ENCODE results near the gene ATXN10. TPM values are rescaled to one million over a fixed set of nuclear protein-coding genes. Genes with fewer than 3 reads are reported as not detected.

The ATXN10 gene
- total and polyA plus RNA-seq, 2 experiments from 2014 or later, result 109 to 216 TPM

- no peaks in the 10 kb centered on the region for H3K36me3 ChIP-seq (ENCODE audit: low read depth)
- DNase-seq, result no peak
- H3F3A ChIP-seq (ENCODE audit: insufficient read depth), result no peaks in the 10 kb centered on the region
- TF ChIP-seq EZH2 (IDR thresholded peaks at IDR 0.05; ENCODE audit: insufficient read depth, poor library complexity, severe bottlenecking), result no peak
- no peak for TF ChIP-seq EZH2phosphoT487 (IDR thresholded peaks at IDR 0.05; ENCODE audit: insufficient read depth, low read depth)
- H3K4me1 ChIP-seq (ENCODE audit: insufficient read depth), result no peaks in the 10 kb centered on the region
- no peaks in the 10 kb centered on the region for H3K27me3 ChIP-seq (replicated peaks; ENCODE audit: insufficient read depth)
- in situ Hi-C loops (cut with MboI), result no loop called here
- no peak overlapping the region for H2AFZ ChIP-seq
- no peak overlapping the region for H3K4me2 ChIP-seq (ENCODE audit: unreplicated experiment)
- no peaks in the 10 kb centered on the region for H3K79me2 ChIP-seq (ENCODE audit: insufficient read depth)
- WGBS, 2 experiments (ENCODE audit: low coverage in 1 of 2, low lambda C conversion rate in 2 of 2, missing lambda C conversion rate in 2 of 2), result 85 to 87% methylated on average over 22 of the region's 22 CpGs
- no peak overlapping the region for H3K4me3 ChIP-seq
- no peaks in the 10 kb centered on the region for H3K9me3 ChIP-seq (ENCODE audit: low read depth)
- no peak overlapping the region for H3K27ac ChIP-seq
- no peaks in the 10 kb centered on the region for H3K9me2 ChIP-seq (ENCODE audit: insufficient read depth)
- H3K9ac ChIP-seq, result no peak overlapping the region
- no peaks in the 10 kb centered on the region for H4K20me1 ChIP-seq (ENCODE audit: insufficient read depth)
These were observed 45.4 kb upstream of the ATXN10 start for GRCh38 chr22:45626198-45626651.

GRCh38 chr22:45627489-45628233, 44.0 kb upstream of the ATXN10 start:
- H3K9me3 ChIP-seq (ENCODE audit: low read depth), result no peaks in the 10 kb centered on the region
- TF ChIP-seq EZH2phosphoT487 (IDR thresholded peaks at IDR 0.05; ENCODE audit: insufficient read depth, low read depth) (no peak), EZH2 (IDR thresholded peaks at IDR 0.05; ENCODE audit: insufficient read depth, poor library complexity, severe bottlenecking) (no peak)
- in situ Hi-C loops (cut with MboI), result no loop called here

GRCh38 chr22:45628515-45628914, 43.1 kb upstream of the ATXN10 start:
- Histone ChIP-seq H2AFZ (no peak overlapping the region), H3K9me2 (ENCODE audit: insufficient read depth) (no peaks in the 10 kb centered on the region), H3F3A (ENCODE audit: insufficient read depth) (no peaks in the 10 kb centered on the region), H3K9ac (no peak overlapping the region), H3K79me2 (ENCODE audit: insufficient read depth) (no peaks in the 10 kb centered on the region), H3K36me3 (ENCODE audit: low read depth) (no peaks in the 10 kb centered on the region), H4K20me1 (ENCODE audit: insufficient read depth) (no peaks in the 10 kb centered on the region), H3K27me3 (replicated peaks; ENCODE audit: insufficient read depth) (peaks cover 7% of the 10 kb centered on the region; the same call in 1 of the 2 replicates), H3K4me1 (ENCODE audit: insufficient read depth) (no peaks in the 10 kb centered on the region), H3K27ac (no peak overlapping the region), H3K9me3 (ENCODE audit: low read depth) (no peaks in the 10 kb centered on the region), H3K4me3 (no peak overlapping the region), H3K4me2 (ENCODE audit: unreplicated experiment) (no peak overlapping the region)
- TF ChIP-seq EZH2 (IDR thresholded peaks at IDR 0.05; ENCODE audit: insufficient read depth, poor library complexity, severe bottlenecking) (no peak), EZH2phosphoT487 (IDR thresholded peaks at IDR 0.05; ENCODE audit: insufficient read depth, low read depth) (no peak)
- in situ Hi-C loops (cut with MboI), result no loop called here
- WGBS, 2 experiments (ENCODE audit: low coverage in 1 of 2, low lambda C conversion rate in 2 of 2, missing lambda C conversion rate in 2 of 2), result 76 to 77% methylated on average over 5 of the region's 5 CpGs
- no peak for DNase-seq

More at GRCh38 chr22:45627489-45628233, 44.0 kb upstream of the ATXN10 start:
- no peaks in the 10 kb centered on the region for H3K9me2 ChIP-seq (ENCODE audit: insufficient read depth)
- H4K20me1 ChIP-seq (ENCODE audit: insufficient read depth), result no peaks in the 10 kb centered on the region
- H3K9ac ChIP-seq, result no peak overlapping the region
- H3K36me3 ChIP-seq (ENCODE audit: low read depth), result no peaks in the 10 kb centered on the region
- no peaks in the 10 kb centered on the region for H3K79me2 ChIP-seq (ENCODE audit: insufficient read depth)
- no peaks in the 10 kb centered on the region for H3K4me1 ChIP-seq (ENCODE audit: insufficient read depth)
- no peak overlapping the region for H2AFZ ChIP-seq
- no peak overlapping the region for H3K4me2 ChIP-seq (ENCODE audit: unreplicated experiment)
- no peaks in the 10 kb centered on the region for H3F3A ChIP-seq (ENCODE audit: insufficient read depth)
- DNase-seq, result no peak
- no peak overlapping the region for H3K27ac ChIP-seq
- H3K27me3 ChIP-seq (replicated peaks; ENCODE audit: insufficient read depth), result peaks cover 7% of the 10 kb centered on the region; the same call in 1 of the 2 replicates
- H3K4me3 ChIP-seq, result no peak overlapping the region
- 90 to 91% methylated on average over 22 of the region's 22 CpGs for WGBS, 2 experiments (ENCODE audit: low coverage in 1 of 2, low lambda C conversion rate in 2 of 2, missing lambda C conversion rate in 2 of 2)

GRCh38 chr22:45629469-45630089, 42.1 kb upstream of the ATXN10 start:
- H3K9me2 ChIP-seq (ENCODE audit: insufficient read depth), result no peaks in the 10 kb centered on the region
- H3K4me2 ChIP-seq (ENCODE audit: unreplicated experiment), result no peak overlapping the region
- no peak for TF ChIP-seq EZH2 (IDR thresholded peaks at IDR 0.05; ENCODE audit: insufficient read depth, poor library complexity, severe bottlenecking)
- TF ChIP-seq EZH2phosphoT487 (IDR thresholded peaks at IDR 0.05; ENCODE audit: insufficient read depth, low read depth), result no peak
- H3K4me1 ChIP-seq (ENCODE audit: insufficient read depth), result no peaks in the 10 kb centered on the region
- in situ Hi-C loops (cut with MboI), result no loop called here
- no peaks in the 10 kb centered on the region for H3K79me2 ChIP-seq (ENCODE audit: insufficient read depth)
- 77 to 81% methylated on average over 14 to 15 of the region's 15 CpGs for WGBS, 2 experiments (ENCODE audit: low coverage in 1 of 2, low lambda C conversion rate in 2 of 2, missing lambda C conversion rate in 2 of 2)
- no peak for DNase-seq
- no peaks in the 10 kb centered on the region for H3K9me3 ChIP-seq (ENCODE audit: low read depth)
- no peak overlapping the region for H3K27ac ChIP-seq
- H3K27me3 ChIP-seq (replicated peaks; ENCODE audit: insufficient read depth), result peaks cover 7% of the 10 kb centered on the region; the same call in 1 of the 2 replicates
- no peak overlapping the region for H3K9ac ChIP-seq
- H3K36me3 ChIP-seq (ENCODE audit: low read depth), result no peaks in the 10 kb centered on the region
- H3K4me3 ChIP-seq, result no peak overlapping the region
- H3F3A ChIP-seq (ENCODE audit: insufficient read depth), result no peaks in the 10 kb centered on the region
- no peaks in the 10 kb centered on the region for H4K20me1 ChIP-seq (ENCODE audit: insufficient read depth)
- H2AFZ ChIP-seq, result no peak overlapping the region
